LoVo (cell line): ENCODE data around the gene PLS1.
A peak's percentile ranks its signal among the peaks of the same experiment; 100 is the strongest.
"Not testable (repeated sequence)": the region's sequence is repeated elsewhere in the genome, so short reads cannot be mapped to it uniquely, and the experiment has no call there.

Experiments
- DNase-seq: peaks from one replicate; pipeline ENCODE4 v3.0.0-alpha.2; 2016; ENCODE audit warnings: low spot score

PLS1 gene

DNA sequence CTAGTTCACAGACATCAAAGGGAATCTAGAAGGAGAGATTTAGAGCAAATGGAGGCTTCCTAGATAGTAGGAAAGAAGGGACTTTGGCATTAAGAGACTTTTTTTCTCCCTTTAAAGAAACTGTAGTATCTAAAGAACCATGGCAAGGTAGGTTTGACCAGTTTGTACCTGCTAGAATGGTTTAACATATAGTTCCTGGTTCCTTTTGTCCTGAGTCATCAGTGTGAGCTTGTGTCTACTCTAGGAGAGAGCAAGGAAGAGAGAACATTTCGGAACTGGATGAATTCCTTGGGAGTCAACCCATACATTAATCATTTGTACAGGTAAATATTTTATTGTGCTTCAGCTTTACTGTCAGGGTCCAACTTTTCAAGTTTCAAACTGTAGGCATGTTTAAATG lies 98.0 kb downstream of the PLS1 start:
- DNase-seq, result no peak

DNA sequence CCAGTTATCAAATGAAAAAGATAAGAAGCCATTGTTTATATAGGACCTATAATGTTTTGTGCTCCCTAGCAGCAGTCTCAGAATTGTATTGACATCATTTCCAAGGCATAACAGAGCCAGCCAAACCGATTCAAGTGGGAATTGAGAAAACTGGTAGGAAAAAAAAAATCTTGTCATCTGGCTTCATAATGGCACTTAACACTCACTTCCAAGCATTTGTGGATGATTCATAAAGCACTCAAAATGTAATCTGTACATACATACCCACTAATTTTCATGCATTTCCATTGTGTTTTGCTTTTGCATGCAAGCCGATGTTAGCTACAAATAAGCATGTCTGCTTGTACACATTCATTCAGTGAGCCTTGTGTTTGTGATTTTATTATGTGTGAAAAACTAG lies 109.0 kb downstream of the PLS1 start:
- no peak for DNase-seq

DNA sequence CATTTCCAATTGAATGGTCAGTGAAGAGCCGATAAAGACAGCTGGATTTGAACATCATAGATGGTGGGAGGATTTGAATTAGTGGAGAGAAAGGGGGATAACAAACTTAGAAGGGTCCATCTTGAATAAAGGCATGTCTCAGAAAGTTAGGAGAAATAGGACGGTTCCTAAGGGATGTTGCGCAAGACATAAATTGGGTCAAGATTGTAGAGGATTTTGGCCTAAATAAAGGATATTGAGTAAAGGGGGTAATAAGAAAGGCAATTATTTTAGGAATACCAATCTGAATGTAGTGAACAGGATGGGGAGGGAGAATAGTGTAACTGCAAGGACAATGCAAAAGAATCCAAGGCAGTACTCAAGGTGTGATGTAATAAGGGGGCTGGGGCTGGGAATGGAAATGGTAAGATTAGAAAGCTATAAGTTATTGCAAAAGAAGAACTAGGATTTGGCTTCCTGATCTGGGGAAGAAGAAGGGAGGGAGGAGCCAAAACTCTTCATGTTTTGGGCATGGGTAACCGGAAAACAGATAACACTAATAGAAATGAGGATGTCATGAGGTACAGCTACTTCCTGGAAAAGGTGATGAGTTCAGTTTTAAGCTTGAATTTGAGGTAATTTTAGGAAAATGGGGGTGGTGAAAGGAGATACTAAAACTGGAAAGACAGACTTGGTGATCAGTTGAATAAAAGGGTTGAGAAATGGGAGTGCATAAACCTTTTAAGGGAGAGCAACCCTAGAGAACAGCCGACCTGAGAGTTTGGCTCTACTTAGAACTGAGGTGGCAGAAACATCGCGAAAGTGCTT lies 110.3 kb downstream of the PLS1 start:
- DNase-seq, result no peak

DNA sequence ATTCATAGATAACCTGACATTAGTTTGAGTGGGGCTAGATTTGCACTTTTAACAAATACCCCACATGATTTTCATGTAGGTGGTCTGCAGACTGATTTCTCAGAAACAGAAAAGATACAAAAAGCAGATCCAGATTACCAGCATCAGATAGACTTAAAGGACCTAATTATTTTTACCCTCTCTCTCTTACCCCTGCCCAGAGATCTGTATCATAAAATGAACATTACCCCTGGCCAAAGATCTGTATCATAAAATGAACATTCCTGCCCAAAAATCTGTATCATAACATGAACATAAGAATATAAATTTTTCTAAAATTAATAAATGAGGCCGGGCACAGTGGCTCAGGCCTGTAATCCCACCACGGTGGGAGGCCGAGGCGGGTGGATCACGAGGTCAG lies 113.0 kb downstream of the PLS1 start:
- DNase-seq, result no peak

- DNase-seq, result not testable (repeated sequence)
Measured at GRCh38 chr3:142714882-142715281, 118.7 kb downstream of the PLS1 start.

DNA sequence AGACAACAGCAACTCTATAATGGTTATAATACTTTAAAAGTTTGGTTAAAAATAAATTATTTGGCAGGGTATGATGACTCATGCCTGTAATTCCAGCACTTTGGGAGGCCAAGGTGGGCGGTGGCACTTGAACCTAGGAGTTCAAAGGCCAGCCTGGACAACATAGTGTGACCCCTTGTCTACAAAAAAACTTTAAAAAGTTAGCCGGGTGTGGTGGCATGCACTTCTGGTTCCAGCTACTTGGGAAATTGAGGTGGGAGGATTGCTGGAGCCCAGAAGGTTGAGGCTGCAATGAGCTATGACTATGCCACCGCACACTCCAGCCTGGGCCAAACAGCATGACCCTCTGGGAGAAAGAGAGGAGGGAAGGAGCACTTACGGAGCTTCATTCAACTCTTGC lies 119.9 kb downstream of the PLS1 start:
- DNase-seq, result no peak

- no peak for DNase-seq
Measured at GRCh38 chr3:142723665-142723967, 127.4 kb downstream of the PLS1 start.

DNA sequence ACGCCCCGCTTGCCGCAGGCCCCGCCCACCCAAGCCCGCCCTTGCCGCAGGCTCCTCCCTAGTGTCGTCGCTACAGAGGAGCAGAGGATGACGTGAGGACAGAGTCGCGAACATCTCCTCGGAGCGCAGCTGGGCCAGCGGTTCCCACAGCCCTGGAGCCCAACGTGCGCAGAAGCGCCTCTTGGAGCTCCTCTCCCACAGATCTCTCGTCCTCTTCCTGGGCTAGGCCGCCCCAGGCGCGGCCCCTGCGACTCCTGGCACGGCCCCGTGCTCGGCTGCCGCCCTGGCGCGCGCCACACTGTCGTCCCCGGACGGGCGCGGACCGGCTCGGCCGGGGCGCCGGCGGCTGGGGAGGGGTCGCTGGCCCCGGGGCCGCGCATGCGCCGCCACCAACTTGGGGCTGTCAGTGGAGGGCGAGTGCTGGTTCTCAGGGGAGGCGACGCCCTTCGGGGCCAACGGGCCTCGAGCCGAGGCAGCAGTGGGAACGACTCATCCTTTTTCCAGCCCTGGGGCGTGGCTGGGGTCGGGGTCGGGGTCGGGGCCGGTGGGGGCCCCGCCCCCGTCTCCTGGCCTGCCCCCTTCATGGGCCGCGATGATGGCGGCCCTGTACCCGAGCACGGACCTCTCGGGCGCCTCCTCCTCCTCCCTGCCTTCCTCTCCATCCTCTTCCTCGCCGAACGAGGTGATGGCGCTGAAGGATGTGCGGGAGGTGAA lies 127.9 kb downstream of the PLS1 start, which contains the start of gene TRPC1:
TSS of gene TRPC1 (plus strand) at position 67 of the 714 bp plus-strand sequence. CDS start at position 593, 526 bp downstream.
- DNase-seq, result peak; percentile 82

DNA sequence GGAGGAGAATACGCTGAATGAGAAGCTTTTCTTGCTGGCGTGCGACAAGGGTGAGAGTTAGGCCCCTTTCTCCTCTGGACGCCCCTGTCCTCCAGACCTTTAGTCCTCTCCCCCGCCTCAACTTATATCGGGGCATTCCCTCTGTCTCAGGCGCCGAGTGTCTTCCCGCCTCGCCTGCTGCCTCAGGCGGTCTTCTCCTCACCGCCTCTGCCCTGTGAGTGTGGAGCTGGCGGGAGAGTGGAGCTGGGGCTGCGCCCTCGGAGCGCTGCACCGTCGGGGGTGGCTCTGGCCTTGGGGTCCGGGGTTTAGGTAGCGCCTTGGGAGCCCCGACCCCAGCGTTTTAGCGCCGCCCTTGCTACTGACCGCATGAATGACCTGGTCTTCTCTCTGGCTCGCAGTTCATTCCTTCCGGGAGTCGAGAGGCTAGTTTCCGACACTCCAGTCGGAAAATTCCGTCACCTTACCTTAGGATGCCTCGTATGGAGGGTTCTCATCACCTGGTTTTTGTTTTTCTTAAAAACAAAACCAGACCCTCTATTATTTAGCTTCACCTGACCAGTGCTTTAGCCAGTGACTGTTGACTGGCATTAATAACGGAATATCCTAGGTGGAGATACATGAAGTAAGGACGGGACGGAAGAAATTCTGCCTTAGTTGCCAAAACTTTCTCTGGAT lies 128.6 kb downstream of the PLS1 start:
- DNase-seq, result no peak

GRCh38 chr3:142725357-142725739 lies 129.2 kb downstream of the PLS1 start:
- no peak for DNase-seq

- DNase-seq, result no peak
Measured at GRCh38 chr3:142726017-142726416, 129.8 kb downstream of the PLS1 start.

DNA sequence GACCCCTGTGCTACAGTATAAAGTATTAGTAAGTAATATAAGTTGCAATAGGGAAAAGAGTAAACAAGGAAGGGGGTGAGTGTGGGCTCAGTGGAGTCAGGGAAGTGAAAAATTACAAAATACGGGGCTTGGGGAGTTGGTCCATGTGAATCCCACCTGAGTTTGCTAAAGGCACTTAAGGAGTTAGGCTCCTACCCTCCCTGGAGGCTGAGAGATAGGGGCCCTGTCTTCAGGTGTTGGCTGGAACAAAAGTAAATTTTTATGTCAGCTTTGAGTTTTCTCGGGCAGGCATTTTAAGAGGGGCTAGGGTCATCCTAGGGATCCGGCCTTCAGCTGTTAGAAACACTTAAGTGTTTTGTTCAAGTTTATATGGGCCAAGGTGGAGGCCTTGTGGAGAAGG lies 135.9 kb downstream of the PLS1 start:
- no peak for DNase-seq

GRCh38 chr3:142734834-142735233 lies 138.6 kb downstream of the PLS1 start:
- no peak for DNase-seq

DNA sequence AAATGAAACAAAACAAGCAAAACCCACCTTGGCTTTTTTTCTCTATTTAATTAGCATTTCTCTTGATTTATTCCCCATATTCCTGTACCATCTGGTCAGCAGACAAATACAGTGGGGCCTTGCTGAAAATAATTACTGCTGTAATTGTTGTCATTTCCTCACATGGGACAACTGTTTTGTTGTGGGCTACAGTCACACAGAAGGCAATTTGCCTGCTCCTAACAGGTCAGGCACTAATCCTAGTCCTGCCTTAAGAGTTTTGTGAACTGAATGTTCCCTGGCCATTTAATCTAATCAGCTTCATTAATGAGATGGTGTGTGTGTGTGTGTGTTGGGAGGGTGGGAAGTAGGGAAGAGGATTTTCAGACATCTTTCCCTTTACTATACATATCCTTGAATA lies 139.3 kb downstream of the PLS1 start:
- DNase-seq, result no peak

- DNase-seq, result no peak
Measured at GRCh38 chr3:142738396-142738795, 142.2 kb downstream of the PLS1 start.

- no peak for DNase-seq
Measured at GRCh38 chr3:142746646-142747045, 150.5 kb downstream of the PLS1 start.

- DNase-seq, result not testable (repeated sequence)
Measured at GRCh38 chr3:142750531-142750930, 154.3 kb downstream of the PLS1 start.

- DNase-seq, result not testable (repeated sequence)
Measured at GRCh38 chr3:142752605-142753004, 156.4 kb downstream of the PLS1 start.

DNA sequence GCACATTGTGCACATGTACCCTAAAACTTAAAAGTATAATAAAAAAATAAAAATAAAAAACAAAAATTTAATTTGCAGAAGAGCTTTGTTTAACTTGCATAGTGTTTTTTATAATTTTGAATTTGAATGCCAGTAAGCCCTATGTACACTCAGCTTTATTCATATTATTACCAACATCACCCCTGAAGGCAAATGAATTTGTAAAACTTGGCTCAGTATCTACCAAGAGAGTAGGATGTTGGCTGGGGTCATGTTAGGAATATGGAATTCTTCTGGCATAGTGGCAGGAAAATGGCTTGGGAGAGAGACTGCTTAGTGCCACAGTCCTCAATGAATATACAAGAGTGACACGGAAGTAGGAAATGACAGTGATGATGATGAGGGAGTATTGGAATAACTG lies 158.3 kb downstream of the PLS1 start:
- DNase-seq, result no peak
